ENCODE measurements around the gene EPYC.

Gene EPYC

GRCh38 chr12:90940872-90941499, 63.8 kb downstream of the EPYC start:
- Histone ChIP-seq H2AFZ (ENCODE audit: low read length, unreplicated experiment) (no peak overlapping the region), H3K27ac (ENCODE audit: low read depth, low read length) (no peak overlapping the region), H3K36me3 (ENCODE audit: insufficient read depth, low read length) (no peaks in the 10 kb centered on the region), H3K4me1 (ENCODE audit: control insufficient read depth, insufficient read depth, low read length, unreplicated experiment) (peaks cover 19% of the 10 kb centered on the region), H3K4me3 (ENCODE audit: low read depth, low read length) (no peak overlapping the region), H3K27me3 (ENCODE audit: insufficient read depth, low read length) (no peaks in the 10 kb centered on the region), H3K79me2 (ENCODE audit: control insufficient read depth, insufficient read depth, low read length, unreplicated experiment) (no peaks in the 10 kb centered on the region)

- Histone ChIP-seq H3K36me3 (ENCODE audit: insufficient read depth, low read length) (no peaks in the 10 kb centered on the region), H3K27me3 (ENCODE audit: insufficient read depth, low read length) (no peaks in the 10 kb centered on the region), H3K4me1 (ENCODE audit: control insufficient read depth, insufficient read depth, low read length, unreplicated experiment) (peaks cover 19% of the 10 kb centered on the region), H3K79me2 (ENCODE audit: control insufficient read depth, insufficient read depth, low read length, unreplicated experiment) (no peaks in the 10 kb centered on the region), H3K27ac (ENCODE audit: low read depth, low read length) (no peak overlapping the region), H3K4me3 (ENCODE audit: low read depth, low read length) (no peak overlapping the region), H2AFZ (ENCODE audit: low read length, unreplicated experiment) (no peak overlapping the region)
Measured at GRCh38 chr12:90939382-90939781, 65.4 kb downstream of the EPYC start.

- Histone ChIP-seq H3K4me3 (ENCODE audit: low read depth, low read length) (no peak overlapping the region), H3K4me1 (ENCODE audit: control insufficient read depth, insufficient read depth, low read length, unreplicated experiment) (peaks cover 19% of the 10 kb centered on the region), H3K79me2 (ENCODE audit: control insufficient read depth, insufficient read depth, low read length, unreplicated experiment) (no peaks in the 10 kb centered on the region), H2AFZ (ENCODE audit: low read length, unreplicated experiment) (no peak overlapping the region), H3K27ac (ENCODE audit: low read depth, low read length) (peak overlapping the region; percentile 2; the same call in 1 of the 2 replicates), H3K36me3 (ENCODE audit: insufficient read depth, low read length) (no peaks in the 10 kb centered on the region), H3K27me3 (ENCODE audit: insufficient read depth, low read length) (no peaks in the 10 kb centered on the region)
Measured at GRCh38 chr12:90938451-90938850, 66.3 kb downstream of the EPYC start.

GRCh38 chr12:90937651-90938050, 67.1 kb downstream of the EPYC start:
- H3K27ac ChIP-seq (ENCODE audit: low read depth, low read length): no peak overlapping the region
- peak overlapping the region; percentile 7 for H2AFZ ChIP-seq (ENCODE audit: low read length, unreplicated experiment)
- H3K4me1 ChIP-seq (ENCODE audit: control insufficient read depth, insufficient read depth, low read length, unreplicated experiment): peaks cover 19% of the 10 kb centered on the region
- H3K36me3 ChIP-seq (ENCODE audit: insufficient read depth, low read length): no peaks in the 10 kb centered on the region
- no peaks in the 10 kb centered on the region for H3K27me3 ChIP-seq (ENCODE audit: insufficient read depth, low read length)
- H3K79me2 ChIP-seq (ENCODE audit: control insufficient read depth, insufficient read depth, low read length, unreplicated experiment): no peaks in the 10 kb centered on the region
- no peak overlapping the region for H3K4me3 ChIP-seq (ENCODE audit: low read depth, low read length)

GRCh38 chr12:90936230-90937005, 68.4 kb downstream of the EPYC start:
- Histone ChIP-seq H3K36me3 (ENCODE audit: insufficient read depth, low read length) (no peaks in the 10 kb centered on the region), H3K27ac (ENCODE audit: low read depth, low read length) (no peak overlapping the region), H3K79me2 (ENCODE audit: control insufficient read depth, insufficient read depth, low read length, unreplicated experiment) (no peaks in the 10 kb centered on the region), H3K27me3 (ENCODE audit: insufficient read depth, low read length) (no peaks in the 10 kb centered on the region), H3K4me3 (ENCODE audit: low read depth, low read length) (no peak overlapping the region), H2AFZ (ENCODE audit: low read length, unreplicated experiment) (no peak overlapping the region), H3K4me1 (ENCODE audit: control insufficient read depth, insufficient read depth, low read length, unreplicated experiment) (peaks cover 19% of the 10 kb centered on the region)

- Histone ChIP-seq H3K27ac (ENCODE audit: low read depth, low read length) (no peak overlapping the region), H3K36me3 (ENCODE audit: insufficient read depth, low read length) (no peaks in the 10 kb centered on the region), H3K4me1 (ENCODE audit: control insufficient read depth, insufficient read depth, low read length, unreplicated experiment) (peaks cover 17% of the 10 kb centered on the region), H3K27me3 (ENCODE audit: insufficient read depth, low read length) (no peaks in the 10 kb centered on the region), H3K79me2 (ENCODE audit: control insufficient read depth, insufficient read depth, low read length, unreplicated experiment) (no peaks in the 10 kb centered on the region), H3K4me3 (ENCODE audit: low read depth, low read length) (no peak overlapping the region), H2AFZ (ENCODE audit: low read length, unreplicated experiment) (no peak overlapping the region)
Measured at GRCh38 chr12:90925562-90925961, 79.2 kb downstream of the EPYC start.

GRCh38 chr12:90924406-90924805, 80.4 kb downstream of the EPYC start:
- H3K4me3 ChIP-seq (ENCODE audit: low read depth, low read length): no peak overlapping the region
- no peaks in the 10 kb centered on the region for H3K36me3 ChIP-seq (ENCODE audit: insufficient read depth, low read length)
- H3K27me3 ChIP-seq (ENCODE audit: insufficient read depth, low read length): no peaks in the 10 kb centered on the region
- no peak overlapping the region for H3K27ac ChIP-seq (ENCODE audit: low read depth, low read length)
- H2AFZ ChIP-seq (ENCODE audit: low read length, unreplicated experiment): no peak overlapping the region
- H3K79me2 ChIP-seq (ENCODE audit: control insufficient read depth, insufficient read depth, low read length, unreplicated experiment): no peaks in the 10 kb centered on the region
- peaks cover 17% of the 10 kb centered on the region for H3K4me1 ChIP-seq (ENCODE audit: control insufficient read depth, insufficient read depth, low read length, unreplicated experiment)

DNA sequence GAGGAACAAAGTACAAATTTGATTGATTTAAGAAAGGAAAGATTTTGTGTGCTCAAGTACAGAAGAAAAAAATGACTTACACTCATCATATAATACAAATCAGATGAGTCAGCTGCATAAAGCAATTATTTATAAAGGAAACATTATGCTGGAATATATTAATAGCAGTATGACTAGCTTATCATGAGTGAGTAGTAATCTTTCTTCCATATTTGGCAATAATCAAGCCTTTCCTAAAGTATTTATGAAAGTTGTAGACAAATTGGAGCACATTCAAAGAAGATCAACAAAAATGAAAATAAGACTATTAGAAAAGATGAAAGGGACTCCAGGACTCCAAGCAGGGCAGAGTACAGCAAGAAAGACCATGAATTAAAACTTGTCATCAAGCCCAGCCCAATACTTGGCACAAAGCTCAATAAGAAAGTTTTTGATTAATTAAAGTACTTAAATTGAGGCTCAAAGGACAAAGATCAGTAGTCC, 82.6 kb downstream of the EPYC start:
- no peaks in the 10 kb centered on the region for H3K79me2 ChIP-seq (ENCODE audit: control insufficient read depth, insufficient read depth, low read length, unreplicated experiment)
- H3K27ac ChIP-seq (ENCODE audit: low read depth, low read length): peak overlapping the region; percentile 67
- peaks cover 17% of the 10 kb centered on the region for H3K4me1 ChIP-seq (ENCODE audit: control insufficient read depth, insufficient read depth, low read length, unreplicated experiment)
- no peaks in the 10 kb centered on the region for H3K27me3 ChIP-seq (ENCODE audit: insufficient read depth, low read length)
- H2AFZ ChIP-seq (ENCODE audit: low read length, unreplicated experiment): peak overlapping the region; percentile 42
- no peaks in the 10 kb centered on the region for H3K36me3 ChIP-seq (ENCODE audit: insufficient read depth, low read length)
- no peak overlapping the region for H3K4me3 ChIP-seq (ENCODE audit: low read depth, low read length)

GRCh38 chr12:90921536-90921935, 83.2 kb downstream of the EPYC start:
- peaks cover 17% of the 10 kb centered on the region for H3K4me1 ChIP-seq (ENCODE audit: control insufficient read depth, insufficient read depth, low read length, unreplicated experiment)
- H3K4me3 ChIP-seq (ENCODE audit: low read depth, low read length): no peak overlapping the region
- no peaks in the 10 kb centered on the region for H3K36me3 ChIP-seq (ENCODE audit: insufficient read depth, low read length)
- no peak overlapping the region for H2AFZ ChIP-seq (ENCODE audit: low read length, unreplicated experiment)
- H3K27me3 ChIP-seq (ENCODE audit: insufficient read depth, low read length): no peaks in the 10 kb centered on the region
- peak overlapping the region; percentile 22 for H3K27ac ChIP-seq (ENCODE audit: low read depth, low read length)
- H3K79me2 ChIP-seq (ENCODE audit: control insufficient read depth, insufficient read depth, low read length, unreplicated experiment): no peaks in the 10 kb centered on the region

- Histone ChIP-seq H3K27ac (ENCODE audit: low read depth, low read length) (no peak overlapping the region), H3K27me3 (ENCODE audit: insufficient read depth, low read length) (no peaks in the 10 kb centered on the region), H3K4me3 (ENCODE audit: low read depth, low read length) (no peak overlapping the region), H3K36me3 (ENCODE audit: insufficient read depth, low read length) (no peaks in the 10 kb centered on the region), H3K79me2 (ENCODE audit: control insufficient read depth, insufficient read depth, low read length, unreplicated experiment) (no peaks in the 10 kb centered on the region), H2AFZ (ENCODE audit: low read length, unreplicated experiment) (no peak overlapping the region), H3K4me1 (ENCODE audit: control insufficient read depth, insufficient read depth, low read length, unreplicated experiment) (peaks cover 17% of the 10 kb centered on the region)
Measured at GRCh38 chr12:90920222-90920621, 84.5 kb downstream of the EPYC start.

- no peak overlapping the region for H3K4me3 ChIP-seq (ENCODE audit: low read depth, low read length)
- H3K27me3 ChIP-seq (ENCODE audit: insufficient read depth, low read length): no peaks in the 10 kb centered on the region
Measured at GRCh38 chr12:90917431-90917830, 87.3 kb downstream of the EPYC start.

More at GRCh38 chr12:90917431-90917830, 87.3 kb downstream of the EPYC start:
- Histone ChIP-seq H3K27ac (ENCODE audit: low read depth, low read length) (no peak overlapping the region), H3K4me1 (ENCODE audit: control insufficient read depth, insufficient read depth, low read length, unreplicated experiment) (peaks cover 10% of the 10 kb centered on the region), H2AFZ (ENCODE audit: low read length, unreplicated experiment) (no peak overlapping the region), H3K79me2 (ENCODE audit: control insufficient read depth, insufficient read depth, low read length, unreplicated experiment) (no peaks in the 10 kb centered on the region), H3K36me3 (ENCODE audit: insufficient read depth, low read length) (no peaks in the 10 kb centered on the region)

Measured in ACC112 (cell line).